Stimulated activated CD4-positive, alpha-beta T cell treated with anti-CD3 and anti-CD28 coated beads, Interleukin-1b, Interleukin-23, amount 100 ng/mL, for 48 hours (primary cell): ENCODE results near the gene ARHGEF1.
"Not testable (repeated sequence)": the region's sequence is repeated elsewhere in the genome, so short reads cannot be mapped to it uniquely, and the experiment has no call there.

Experiments
- DNase-seq: peaks from one replicate; pipeline ENCODE4 v3.0.0-alpha.2; 2020

The ARHGEF1 gene

GRCh38 chr19:41906916-41907680 is 24.1 kb downstream of the ARHGEF1 start:
- no peak for DNase-seq

GRCh38 chr19:41907994-41908615 is 25.1 kb downstream of the ARHGEF1 start:
- DNase-seq: no peak

DNA sequence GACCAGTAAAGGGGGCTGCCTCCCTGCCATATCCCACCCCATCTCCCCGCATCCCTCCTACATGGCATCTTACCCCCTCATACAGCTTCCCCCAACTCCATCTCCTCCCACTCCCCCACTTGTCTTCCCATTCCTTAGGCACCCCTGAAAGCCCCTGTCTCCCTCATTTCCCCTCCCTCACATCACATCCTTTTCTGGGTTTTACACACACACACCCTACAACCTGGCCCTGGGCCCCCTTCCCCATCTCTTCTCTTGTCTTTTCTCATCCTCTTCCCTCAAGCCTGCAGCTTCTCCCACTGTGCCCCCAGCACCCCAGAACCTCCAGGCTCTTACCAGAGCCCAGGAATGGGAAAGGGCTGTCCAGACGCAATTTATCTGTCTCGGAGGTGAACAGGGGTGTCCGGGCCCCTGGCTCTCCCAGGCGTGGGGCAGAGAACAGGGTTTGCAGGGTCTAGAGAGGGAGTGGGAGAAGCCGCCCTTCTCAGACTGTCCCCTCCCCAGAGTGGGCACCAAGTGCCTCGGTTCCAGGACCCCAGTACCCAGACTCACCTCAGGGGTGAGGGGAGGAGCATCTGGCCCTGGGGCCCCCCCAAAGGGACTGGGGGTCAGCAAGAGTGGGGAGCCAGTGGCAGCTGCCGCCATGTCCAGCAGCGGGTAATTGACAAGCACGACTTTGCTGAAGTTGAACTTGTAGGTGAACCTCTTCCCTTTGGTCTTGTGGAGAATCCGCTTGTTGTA is 25.9 kb downstream of the ARHGEF1 start:
- DNase-seq: no peak

DNA sequence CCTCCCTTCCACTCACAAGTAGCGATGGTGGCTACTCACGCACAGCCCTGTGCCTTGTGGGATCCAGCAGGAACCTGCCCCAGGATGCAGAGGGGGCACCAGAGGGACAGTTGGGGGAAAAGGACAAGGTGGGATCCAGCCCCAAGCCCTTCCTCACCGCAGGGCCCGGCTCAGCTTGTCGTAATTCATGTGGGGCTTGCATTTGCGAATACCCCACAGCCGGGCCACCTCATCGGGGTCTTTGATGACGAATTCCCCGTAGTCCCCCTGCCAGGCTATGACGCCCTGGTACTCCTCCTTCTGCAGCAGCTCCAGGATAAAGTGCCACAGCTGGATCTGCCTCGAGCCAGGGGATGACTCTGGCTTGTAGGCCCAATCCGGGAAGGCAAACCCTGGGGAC is 26.7 kb downstream of the ARHGEF1 start:
- no peak for DNase-seq

- no peak for DNase-seq
These were observed 27.4 kb downstream of the ARHGEF1 start for GRCh38 chr19:41910240-41910991.

GRCh38 chr19:41910992-41911888 is 28.3 kb downstream of the ARHGEF1 start:
- no peak for DNase-seq

DNA sequence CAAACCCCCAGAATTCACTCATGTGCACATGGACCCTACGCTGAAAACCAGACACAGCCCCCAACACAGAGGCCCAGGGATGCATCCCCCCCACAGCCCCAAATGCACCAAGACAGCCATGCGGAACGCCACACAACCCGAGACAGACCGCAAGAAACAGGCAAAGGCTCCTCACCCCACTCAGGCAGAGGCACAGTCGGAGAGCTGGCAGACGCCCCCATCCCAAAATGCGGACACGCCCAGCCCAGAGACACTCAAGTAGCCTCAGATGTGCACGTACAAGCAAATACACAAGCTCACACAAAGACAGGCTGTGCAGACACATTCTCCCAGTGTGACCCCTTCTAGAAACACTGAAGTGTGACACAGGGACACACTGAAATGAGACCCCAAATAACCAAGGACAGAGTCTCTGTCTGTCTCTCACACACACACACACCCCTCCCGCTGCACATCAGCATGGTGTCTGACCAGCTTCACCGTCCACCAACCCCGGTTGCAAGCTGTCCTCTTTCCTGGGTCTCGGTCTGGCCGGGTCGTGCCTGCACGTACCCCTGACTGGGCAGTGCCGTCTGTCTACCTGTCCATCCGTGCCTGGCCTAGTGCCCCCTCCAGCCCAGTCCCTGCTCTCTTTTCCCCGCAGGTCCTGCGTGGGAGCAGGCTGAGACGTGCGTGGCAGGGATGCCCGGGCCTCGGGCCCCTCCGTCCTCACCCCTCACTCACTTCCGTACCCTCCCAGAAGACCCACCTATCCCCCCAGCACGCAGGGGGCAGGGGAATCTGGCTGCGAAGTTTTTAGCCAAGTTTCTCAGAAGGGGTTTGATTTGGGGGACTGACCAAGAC is 29.1 kb downstream of the ARHGEF1 start:
- DNase-seq: no peak

DNA sequence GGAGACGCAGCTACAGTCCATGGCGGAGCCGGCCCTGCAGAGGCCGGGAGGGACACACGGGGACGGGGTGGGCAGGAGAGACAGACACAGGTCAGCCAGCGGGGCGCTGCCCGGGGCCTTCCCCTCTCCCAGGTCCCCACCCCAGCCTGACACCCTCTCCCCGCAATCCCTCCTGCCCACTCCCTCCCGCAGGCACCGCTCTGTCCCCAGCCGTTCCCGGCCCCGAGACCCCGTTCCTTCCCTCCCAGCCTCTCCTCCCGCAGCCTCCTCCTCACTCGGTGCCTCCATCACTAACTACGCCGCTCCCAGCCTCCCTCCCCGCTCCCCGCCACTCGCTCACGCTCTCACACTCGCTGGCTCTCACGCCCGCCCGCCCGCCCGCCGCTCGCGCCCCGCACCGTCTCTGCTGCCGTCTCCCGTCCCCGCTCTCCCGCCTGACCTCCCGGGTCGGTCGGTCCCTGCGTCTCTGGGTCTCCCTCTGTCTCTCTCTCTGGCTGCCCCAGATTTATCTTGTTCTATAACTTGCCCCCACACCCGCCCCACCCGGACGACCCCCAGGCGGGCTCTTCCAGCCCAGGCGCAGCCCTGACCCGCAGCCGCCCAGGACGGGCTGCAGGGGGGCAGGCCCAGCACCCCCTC is 30.0 kb downstream of the ARHGEF1 start:
- no peak for DNase-seq

DNA sequence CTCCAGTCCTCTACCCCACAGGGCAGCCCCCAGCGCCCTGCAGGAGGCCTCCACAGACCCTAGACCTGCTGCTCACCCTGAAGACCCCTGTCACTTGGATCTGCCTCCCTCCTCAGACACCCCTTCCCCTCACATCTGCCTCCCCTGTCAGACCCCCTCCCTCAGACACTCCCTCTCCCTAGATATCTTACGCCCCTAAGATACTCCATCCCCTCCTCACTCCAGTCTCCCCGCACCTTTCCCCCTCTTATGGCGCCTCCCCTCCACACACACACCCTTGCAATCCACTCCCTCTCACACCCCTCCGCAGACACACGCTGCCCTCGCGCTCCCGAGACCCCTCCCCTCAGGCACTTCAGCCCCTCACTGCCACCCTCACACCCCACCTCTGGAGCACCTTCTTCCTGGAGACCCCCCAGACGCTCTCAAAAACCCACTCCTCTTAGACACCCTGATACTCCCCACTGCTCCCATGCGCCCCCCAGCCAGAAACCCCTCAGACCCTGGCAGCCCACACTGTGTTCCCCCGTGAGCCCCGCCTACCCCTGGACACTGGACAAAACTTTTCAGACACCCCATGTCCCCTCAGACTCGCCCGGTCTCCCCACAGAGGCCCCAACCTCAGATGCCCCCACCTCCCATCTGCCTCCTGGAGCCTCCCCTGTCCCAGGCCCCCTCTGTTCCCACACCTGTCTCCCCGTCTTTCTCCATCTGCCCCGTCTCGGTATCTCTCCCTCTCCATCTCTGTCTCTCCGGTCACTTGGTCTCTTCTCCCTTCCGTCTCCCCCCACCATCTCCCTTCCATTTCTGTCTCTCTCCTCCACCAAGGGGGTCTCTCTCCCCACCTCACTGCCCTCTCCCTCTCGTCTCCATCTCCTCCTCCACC is 30.8 kb downstream of the ARHGEF1 start:
- DNase-seq: no peak

- DNase-seq: not testable (repeated sequence)
These were observed 31.4 kb downstream of the ARHGEF1 start for GRCh38 chr19:41914424-41914834.

GRCh38 chr19:41915021-41915775 is 32.2 kb downstream of the ARHGEF1 start:
- DNase-seq: no peak

- no peak for DNase-seq
These were observed 32.9 kb downstream of the ARHGEF1 start for GRCh38 chr19:41915776-41916414.

DNA sequence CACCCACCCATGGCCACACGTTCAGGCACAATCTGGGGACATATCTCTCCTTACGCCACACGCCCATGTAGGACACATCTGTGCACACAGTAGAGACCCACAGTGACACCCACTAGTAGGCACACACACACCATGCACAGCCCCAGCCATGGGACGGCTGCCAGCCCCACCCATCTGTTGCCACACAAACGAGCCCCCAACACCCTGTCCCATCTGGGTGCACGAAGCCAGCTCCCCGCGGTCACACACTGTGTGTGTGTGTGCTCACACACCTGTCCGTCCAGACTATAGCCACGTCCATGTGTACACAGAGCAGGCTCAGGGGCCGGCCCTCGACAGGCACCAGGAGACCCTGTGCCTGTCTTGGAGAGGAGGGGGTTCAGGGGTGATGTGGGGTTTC is 34.7 kb downstream of the ARHGEF1 start:
- no peak for DNase-seq

- DNase-seq: no peak
These were observed 35.1 kb downstream of the ARHGEF1 start for GRCh38 chr19:41918095-41918494.

DNA sequence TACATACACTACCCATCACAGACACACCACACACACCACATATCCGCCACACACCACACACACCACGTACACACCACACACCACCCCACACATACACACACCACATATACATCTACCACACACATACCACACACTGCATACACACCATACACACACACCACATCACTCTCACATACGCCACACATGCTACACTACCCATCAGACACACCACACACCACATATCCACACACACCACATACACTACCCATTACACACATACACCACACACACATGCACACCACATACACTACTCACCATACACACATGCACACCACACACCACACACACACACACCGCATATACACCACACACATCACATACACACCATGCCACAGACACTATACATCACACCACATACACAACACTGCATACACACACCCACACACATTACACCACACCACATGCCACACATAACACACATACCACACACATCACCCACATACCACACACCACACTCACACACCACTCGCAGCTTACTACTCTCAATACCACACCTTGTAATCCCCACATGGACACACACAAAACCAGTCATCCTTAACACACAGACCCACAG is 35.8 kb downstream of the ARHGEF1 start:
- DNase-seq: no peak

GRCh38 chr19:41919948-41920712 is 37.1 kb downstream of the ARHGEF1 start:
- no peak for DNase-seq
